GM23338 (cell line): ENCODE data around the gene CIC. TPM values are rescaled to one million over a fixed set of nuclear protein-coding genes. Genes with fewer than 3 reads are reported as not detected.
A peak's percentile ranks its signal among the peaks of the same experiment; 100 is the strongest.
"Not testable (repeated sequence)": the region's sequence is repeated elsewhere in the genome, so short reads cannot be mapped to it uniquely, and the experiment has no call there.

ENCODE experiments used
- ATAC-seq: fragments of 200-7000 bp; cut with Tn5 transposase; 3 replicates; pipeline ENCODE4 v1.9.1; 2020
- DNase-seq: peaks from one replicate; pipeline ENCODE4 v3.0.0-alpha.2; 2015; ENCODE audit warnings: low spot score
- H2AFZ ChIP-seq: fragments of 200-600 bp; sonication (generic); 2 replicates; pipeline ENCODE4 v1.8.0; 2016; ENCODE audit warnings: antibody characterized with exemption, mild to moderate bottlenecking, moderate library complexity
- H3F3A ChIP-seq: fragments of 200-600 bp; sonication (generic); replicated peaks from 2 replicates; pipeline ENCODE4 v1.8.0; 2017; ENCODE audit warnings: antibody characterized with exemption, mixed run types, low read depth
- H3K27ac ChIP-seq: fragments of 200-600 bp; sonication (generic); 2 replicates; pipeline ENCODE4 v1.6.1; 2016; ENCODE audit warnings: low read depth
- H3K27me3 ChIP-seq: fragments of 200-600 bp; sonication (generic); 2 replicates; pipeline ENCODE4 v1.8.0; 2016; ENCODE audit warnings: mild to moderate bottlenecking, mixed run types, moderate library complexity; ENCODE audit not compliant: insufficient read depth
- H3K36me3 ChIP-seq: fragments of 200-600 bp; sonication (generic); 2 replicates; pipeline ENCODE4 v1.8.0; 2016; ENCODE audit warnings: mild to moderate bottlenecking; ENCODE audit not compliant: insufficient read depth
- H3K4me1 ChIP-seq: fragments of 200-600 bp; sonication (generic); 2 replicates; pipeline ENCODE4 v1.8.0; 2016; ENCODE audit warnings: mild to moderate bottlenecking, moderate library complexity; ENCODE audit not compliant: insufficient read depth
- H3K4me2 ChIP-seq: fragments of 200-600 bp; sonication (generic); 2 replicates; pipeline ENCODE4 v1.7.1; 2017; ENCODE audit warnings: mixed run types
- H3K4me3 ChIP-seq: fragments of 200-600 bp; sonication (generic); 2 replicates; pipeline ENCODE4 v1.6.1; 2016; ENCODE audit warnings: mixed run types
- H3K79me2 ChIP-seq: fragments of 200-600 bp; sonication (generic); replicated peaks from 2 replicates; pipeline ENCODE4 v1.8.0; 2017; ENCODE audit warnings: mild to moderate bottlenecking; ENCODE audit not compliant: insufficient read depth
- H3K9me2 ChIP-seq: fragments of 200-600 bp; sonication (generic); 2 replicates; pipeline ENCODE4 v1.8.0; 2017; ENCODE audit not compliant: insufficient read depth
- H4K20me1 ChIP-seq: fragments of 200-600 bp; sonication (generic); replicated peaks from 2 replicates; pipeline ENCODE4 v1.8.0; 2017; ENCODE audit warnings: mild to moderate bottlenecking; ENCODE audit not compliant: insufficient read depth
- H3K27ac Mint-ChIP-seq: 2 replicates; pipeline ENCODE4 v1.8.0; 2020; ENCODE audit warnings: inconsistent platforms, mild to moderate bottlenecking, moderate library complexity, mixed read lengths
- H3K27me3 Mint-ChIP-seq: 3 replicates; pipeline ENCODE4 v1.8.0; 2022; ENCODE audit warnings: low read depth, mild to moderate bottlenecking, moderate library complexity, mixed read lengths, inconsistent platforms; ENCODE audit not compliant: insufficient read depth, poor library complexity
- H3K36me3 Mint-ChIP-seq: 3 replicates; pipeline ENCODE4 v1.8.0; 2021; ENCODE audit warnings: low read depth, mild to moderate bottlenecking, inconsistent platforms, moderate library complexity, mixed read lengths
- H3K4me1 Mint-ChIP-seq: 3 replicates; pipeline ENCODE4 v1.8.0; 2020; ENCODE audit warnings: mild to moderate bottlenecking, inconsistent platforms, mixed read lengths
- H3K4me3 Mint-ChIP-seq: 3 replicates; pipeline ENCODE4 v1.8.0; 2021; ENCODE audit warnings: moderate library complexity, mild to moderate bottlenecking, inconsistent platforms, mixed read lengths
- H3K9me3 Mint-ChIP-seq: 3 replicates; pipeline ENCODE4 v1.8.0; 2020; ENCODE audit warnings: moderate library complexity, mild to moderate bottlenecking, inconsistent platforms, mixed read lengths
- NANOG ChIP-seq: IDR thresholded peaks from 2 replicates; pipeline ENCODE4 v1.6.1; 2016; ENCODE audit warnings: antibody characterized with exemption, borderline replicate concordance
- POLR2AphosphoS5 ChIP-seq: IDR thresholded peaks from 2 replicates; pipeline ENCODE4 v1.6.1; 2016; ENCODE audit warnings: antibody characterized with exemption, low read depth
- ZNF114 ChIP-seq: fragments of 250-450 bp; sonication (Bioruptor Pico); IDR thresholded peaks from 2 replicates; pipeline ENCODE4 v1.5.0; 2020; ENCODE audit warnings: mild to moderate bottlenecking, moderate library complexity
- polyA plus RNA-seq: library from polyadenylated mRNA; unstranded; fragments of >200 nt; fragmentation: Nextera tagmentation; extraction: Ambion mirVana; gene quantifications from 2 replicates; pipeline ENCODE4 v1.2.1, GENCODE V29; 2016
- total RNA-seq: library from RNA; depleted of rRNA; stranded (reverse); fragments of >200 nt; shearing (Covaris generic); gene quantifications from 2 replicates; pipeline ENCODE4 v1.2.3, GENCODE V29; 2014
- TF ChIP-seq, protein P1 (sequence below), 2 experiments: fragments of 200-600 bp in 1 of 2; sonication (generic) in 1 of 2; conservative IDR thresholded peaks; 2 replicates each; pipeline versions ENCODE4 v1.5.1 to v1.6.1; 2016 to 2017; ENCODE audit warnings: antibody characterized with exemption in 2 of 2, low read depth in 2 of 2, mild to moderate bottlenecking in 2 of 2, moderate library complexity in 1 of 2
- TF ChIP-seq, protein P2 (sequence below): IDR thresholded peaks from 2 replicates; pipeline ENCODE4 v1.6.1; 2016; ENCODE audit warnings: antibody characterized with exemption

Gene CIC
- total and polyA plus RNA-seq, 2 experiments from 2014 or later = 13.2 to 42.0 TPM

DNA sequence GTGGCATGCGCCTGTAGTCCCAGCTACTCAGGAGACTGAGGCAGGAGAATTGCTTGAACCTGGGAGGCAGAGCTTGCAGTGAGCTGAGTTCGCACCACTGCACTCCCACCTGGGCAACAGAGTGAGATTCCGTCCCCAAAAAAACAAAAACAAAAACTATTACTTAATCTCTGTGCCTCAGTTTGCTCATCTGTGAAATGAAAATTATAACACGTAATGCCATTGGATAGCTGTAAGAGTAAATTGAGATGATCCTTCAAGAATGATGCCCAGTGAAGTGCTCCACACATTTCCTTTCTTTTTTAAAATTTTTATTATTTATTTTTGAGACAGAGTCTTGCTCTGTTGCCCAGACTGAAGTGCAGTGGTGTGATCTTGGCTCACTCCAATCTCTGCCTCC lies 70.9 kb downstream of the CIC start:
- H3K36me3 Mint-ChIP-seq, H3K4me2 ChIP-seq, H3K4me3 Mint-ChIP-seq, H3K27me3 ChIP-seq, H3K27ac ChIP-seq, H2AFZ ChIP-seq, H3K9me3 Mint-ChIP-seq, H3K79me2 ChIP-seq, ATAC-seq, H3K27ac Mint-ChIP-seq, H3K27me3 Mint-ChIP-seq, H3K4me3 ChIP-seq, H3K4me1 Mint-ChIP-seq, H3K9me2 ChIP-seq, H3F3A ChIP-seq, H4K20me1 ChIP-seq, DNase-seq, H3K4me1 ChIP-seq, H3K36me3 ChIP-seq: not testable (repeated sequence)

DNA sequence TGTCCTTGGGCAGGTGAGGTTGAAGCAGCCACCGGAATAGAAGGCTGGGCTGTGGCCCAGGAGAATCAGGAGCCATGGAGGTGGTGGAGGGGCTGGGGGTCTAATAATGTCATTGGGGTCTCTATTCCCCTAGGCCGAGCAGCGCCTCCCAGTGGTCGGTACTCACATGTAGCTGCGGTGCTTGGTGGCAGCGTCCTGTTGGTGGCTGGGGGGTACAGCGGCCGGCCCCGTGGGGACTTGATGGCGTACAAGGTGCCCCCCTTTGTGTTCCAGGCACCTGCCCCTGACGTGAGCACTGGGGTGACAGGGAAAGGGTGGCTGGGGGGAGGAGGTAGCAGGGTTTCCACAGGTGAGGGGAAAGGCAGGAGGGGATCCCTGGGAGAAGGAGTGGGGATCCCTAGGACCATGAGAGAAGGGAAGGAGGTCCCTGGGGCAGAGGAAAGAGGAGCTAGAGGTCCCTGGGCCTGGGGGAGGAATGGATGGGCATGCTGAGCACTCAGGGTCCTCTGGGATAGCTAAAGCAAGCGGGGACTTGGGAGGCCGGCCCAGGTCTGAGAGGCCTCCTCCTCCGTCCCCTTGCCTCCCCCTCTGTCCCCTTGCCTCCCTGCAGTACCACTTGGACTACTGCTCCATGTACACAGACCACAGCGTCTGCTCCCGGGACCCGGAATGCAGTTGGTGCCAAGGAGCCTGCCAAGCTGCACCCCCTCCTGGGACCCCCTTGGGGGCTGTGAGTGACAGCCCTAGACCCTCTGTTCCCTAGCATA lies 74.5 kb downstream of the CIC start:
- peak; percentile 84 for DNase-seq

More for the DNA sequence above, 74.5 kb downstream of the CIC start:
- Mint-ChIP-seq H3K36me3 (peaks cover 12% of the 10 kb centered on the region), H3K9me3 (no peaks in the 10 kb centered on the region), H3K27me3 (peaks cover 6% of the 10 kb centered on the region), H3K4me3 (no peak overlapping the region; the same call in 2 of the 3 replicates), H3K27ac (no peak overlapping the region), H3K4me1 (no peaks in the 10 kb centered on the region; the same call in 2 of the 3 replicates)
- Histone ChIP-seq H4K20me1 (peaks cover 7% of the 10 kb centered on the region), H3K4me1 (no peaks in the 10 kb centered on the region), H3K9me2 (no peaks in the 10 kb centered on the region), H3K4me2 (no peak overlapping the region), H2AFZ (no peak overlapping the region), H3F3A (no peaks in the 10 kb centered on the region), H3K36me3 (no peaks in the 10 kb centered on the region; the same call in 1 of the 2 replicates), H3K27ac (no peak overlapping the region), H3K79me2 (no peaks in the 10 kb centered on the region), H3K27me3 (no peaks in the 10 kb centered on the region), H3K4me3 (no peak overlapping the region)
- TF ChIP-seq ZNF114 (no peak), POLR2AphosphoS5 (no peak), NANOG (no peak)
- TF ChIP-seq, protein P1, sequence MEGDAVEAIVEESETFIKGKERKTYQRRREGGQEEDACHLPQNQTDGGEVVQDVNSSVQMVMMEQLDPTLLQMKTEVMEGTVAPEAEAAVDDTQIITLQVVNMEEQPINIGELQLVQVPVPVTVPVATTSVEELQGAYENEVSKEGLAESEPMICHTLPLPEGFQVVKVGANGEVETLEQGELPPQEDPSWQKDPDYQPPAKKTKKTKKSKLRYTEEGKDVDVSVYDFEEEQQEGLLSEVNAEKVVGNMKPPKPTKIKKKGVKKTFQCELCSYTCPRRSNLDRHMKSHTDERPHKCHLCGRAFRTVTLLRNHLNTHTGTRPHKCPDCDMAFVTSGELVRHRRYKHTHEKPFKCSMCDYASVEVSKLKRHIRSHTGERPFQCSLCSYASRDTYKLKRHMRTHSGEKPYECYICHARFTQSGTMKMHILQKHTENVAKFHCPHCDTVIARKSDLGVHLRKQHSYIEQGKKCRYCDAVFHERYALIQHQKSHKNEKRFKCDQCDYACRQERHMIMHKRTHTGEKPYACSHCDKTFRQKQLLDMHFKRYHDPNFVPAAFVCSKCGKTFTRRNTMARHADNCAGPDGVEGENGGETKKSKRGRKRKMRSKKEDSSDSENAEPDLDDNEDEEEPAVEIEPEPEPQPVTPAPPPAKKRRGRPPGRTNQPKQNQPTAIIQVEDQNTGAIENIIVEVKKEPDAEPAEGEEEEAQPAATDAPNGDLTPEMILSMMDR (conservative IDR thresholded peaks at IDR 0.05; ENCODE audit: low read depth in 2 of 2) = peak; percentile 78 to 81
- TF ChIP-seq, protein P2, sequence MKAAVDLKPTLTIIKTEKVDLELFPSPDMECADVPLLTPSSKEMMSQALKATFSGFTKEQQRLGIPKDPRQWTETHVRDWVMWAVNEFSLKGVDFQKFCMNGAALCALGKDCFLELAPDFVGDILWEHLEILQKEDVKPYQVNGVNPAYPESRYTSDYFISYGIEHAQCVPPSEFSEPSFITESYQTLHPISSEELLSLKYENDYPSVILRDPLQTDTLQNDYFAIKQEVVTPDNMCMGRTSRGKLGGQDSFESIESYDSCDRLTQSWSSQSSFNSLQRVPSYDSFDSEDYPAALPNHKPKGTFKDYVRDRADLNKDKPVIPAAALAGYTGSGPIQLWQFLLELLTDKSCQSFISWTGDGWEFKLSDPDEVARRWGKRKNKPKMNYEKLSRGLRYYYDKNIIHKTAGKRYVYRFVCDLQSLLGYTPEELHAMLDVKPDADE = no peak
- peak; percentile 95 for ATAC-seq
